Measurements from ENCODE around the gene MAMDC2.

- TF ChIP-seq CEBPB (IDR thresholded peaks at IDR 0.05; ENCODE audit: low read depth, low read length), result no peak
- no peak for TF ChIP-seq CTCF (conservative IDR thresholded peaks at IDR 0.05; ENCODE audit: low read depth, low read length)
Measured at GRCh38 chr9:70044490-70045307, 1.1 kb downstream of the MAMDC2 start.

Data from IMR-90 (cell line).